Activated CD4-positive, alpha-beta memory T cell treated with anti-CD3 and anti-CD28 coated beads, Interleukin-2, amount 10 ng/mL, durations not matched to agents 7 days and 5 days (primary cell): ENCODE measurements around the gene RGP1. TPM values are rescaled to one million over a fixed set of nuclear protein-coding genes. Genes with fewer than 3 reads are reported as not detected.

Experiments used
- CTCF ChIA-PET: fragments of 350-600 bp; sonication (Branson Sonifier 250); formaldehyde crosslinking; loops from one replicate; lab custom pipeline; 2021; ENCODE audit warnings: antibody characterized with exemption, inconsistent platforms; lab: Charles Lee
- POLR2A ChIA-PET: fragments of 350-600 bp; sonication (Branson Sonifier 250); formaldehyde crosslinking; loops from one replicate; lab custom pipeline; 2021; ENCODE audit warnings: antibody characterized with exemption; lab: Charles Lee
- DNase-seq: peaks from one replicate; pipeline ENCODE4 v3.0.0-alpha.2; 2020
- H3K27ac Mint-ChIP-seq: one replicate; pipeline ENCODE4 v1.8.0; 2021; ENCODE audit warnings: mild to moderate bottlenecking, mixed read lengths
- H3K27me3 Mint-ChIP-seq: one replicate; pipeline ENCODE4 v1.8.0; 2021; ENCODE audit warnings: mixed read lengths
- H3K36me3 Mint-ChIP-seq: one replicate; pipeline ENCODE4 v1.8.0; 2021; ENCODE audit warnings: low read depth, mixed read lengths
- H3K4me1 Mint-ChIP-seq: one replicate; pipeline ENCODE4 v1.8.0; 2021; ENCODE audit warnings: mixed read lengths
- H3K4me3 Mint-ChIP-seq: one replicate; pipeline ENCODE4 v1.8.0; 2021; ENCODE audit warnings: mild to moderate bottlenecking, mixed read lengths
- H3K9me3 Mint-ChIP-seq: one replicate; pipeline ENCODE4 v1.8.0; 2021; ENCODE audit warnings: mixed read lengths
- total RNA-seq, 2 experiments: library from RNA; stranded (reverse); gene quantifications; one replicate each; pipeline ENCODE4 v1.2.3, GENCODE V29; 2021

The RGP1 gene
- total RNA-seq, 2 experiments from 2014 or later: 29.1 to 29.5 TPM

GRCh38 chr9:35797311-35798109 lies 48.4 kb downstream of the RGP1 start:
- Mint-ChIP-seq H3K4me1 (peaks cover 34% of the 10 kb centered on the region), H3K9me3 (no peaks in the 10 kb centered on the region), H3K36me3 (peaks cover 10% of the 10 kb centered on the region), H3K27me3 (no peaks in the 10 kb centered on the region), H3K27ac (no peak overlapping the region), H3K4me3 (no peak overlapping the region)
- ChIA-PET POLR2A (no interaction called here), CTCF (interaction anchor here (1.2 to 1.4 kb wide), 4 partner anchors 17 to 41 kb away, joined by 4 to 5 read pairs (median 4); partner anchors contain the start of gene HINT2)
- no peak for DNase-seq

- Mint-ChIP-seq H3K9me3 (no peaks in the 10 kb centered on the region), H3K4me1 (peaks cover 32% of the 10 kb centered on the region), H3K27me3 (no peaks in the 10 kb centered on the region), H3K4me3 (no peak overlapping the region), H3K36me3 (peaks cover 15% of the 10 kb centered on the region), H3K27ac (peak overlapping the region; percentile 14)
- POLR2A ChIA-PET: interaction anchor here (1.0 to 1.2 kb wide), 2 partner anchors 13 to 16 kb away, joined by 4 read pairs; partner anchors contain the start of genes HINT2 and SPAG8
- peak; percentile 36 for DNase-seq
- CTCF ChIA-PET: interaction anchor here (1.3 to 1.4 kb wide), 2 partner anchors 13 to 27 kb away, joined by 4 to 5 read pairs; partner anchors contain the start of gene SPAG8
Observed at GRCh38 chr9:35798658-35799374, 49.7 kb downstream of the RGP1 start.

- no peak for DNase-seq
- Mint-ChIP-seq H3K4me1 (peaks cover 21% of the 10 kb centered on the region), H3K36me3 (peaks cover 15% of the 10 kb centered on the region), H3K4me3 (no peak overlapping the region), H3K27me3 (no peaks in the 10 kb centered on the region), H3K9me3 (no peaks in the 10 kb centered on the region), H3K27ac (no peak overlapping the region)
- ChIA-PET POLR2A (interaction anchor here (1.3 kb wide), 1 partner anchor 14 kb away, joined by 4 read pairs; the partner anchor contains the start of gene HINT2), CTCF (no interaction called here)
Observed at GRCh38 chr9:35800530-35800929, 51.4 kb downstream of the RGP1 start.

GRCh38 chr9:35801328-35802128 lies 52.4 kb downstream of the RGP1 start:
- POLR2A ChIA-PET: interaction anchor here (1.1 to 1.3 kb wide), 2 partner anchors 10 to 13 kb away, joined by 4 read pairs; partner anchors contain the start of genes HINT2 and SPAG8
- H3K27ac Mint-ChIP-seq: no peak overlapping the region
- peaks cover 18% of the 10 kb centered on the region for H3K4me1 Mint-ChIP-seq
- CTCF ChIA-PET: no interaction called here
- no peak overlapping the region for H3K4me3 Mint-ChIP-seq
- no peaks in the 10 kb centered on the region for H3K27me3 Mint-ChIP-seq
- DNase-seq: no peak
- no peaks in the 10 kb centered on the region for H3K9me3 Mint-ChIP-seq
- H3K36me3 Mint-ChIP-seq: peaks cover 22% of the 10 kb centered on the region

- Mint-ChIP-seq H3K27me3 (no peaks in the 10 kb centered on the region), H3K36me3 (peaks cover 22% of the 10 kb centered on the region)
- CTCF ChIA-PET: no interaction called here
Observed at GRCh38 chr9:35806101-35806500, 57.0 kb downstream of the RGP1 start.

More at GRCh38 chr9:35806101-35806500, 57.0 kb downstream of the RGP1 start:
- H3K27ac Mint-ChIP-seq: no peak overlapping the region
- POLR2A ChIA-PET: interaction anchor here (1.2 to 1.6 kb wide), 2 partner anchors 10 to 16 kb away, joined by 3 read pairs; no protein-coding TSS in a partner anchor
- H3K4me3 Mint-ChIP-seq: no peak overlapping the region
- H3K9me3 Mint-ChIP-seq: no peaks in the 10 kb centered on the region
- peaks cover 7% of the 10 kb centered on the region for H3K4me1 Mint-ChIP-seq
- no peak for DNase-seq

Other genes with a start within 250 kb of the RGP1 start
- 10 to 100 TPM; 31.7 to 32.3 TPM for gene TESK1, start 144.0 kb upstream of the RGP1 start, total RNA-seq
- gene CD72, start 130.9 kb upstream of the RGP1 start, total RNA-seq: 10 to 100 TPM; 11.8 to 11.9 TPM
- 100 to 1,000 TPM; 210 to 214 TPM for gene SIT1, start 98.4 kb upstream of the RGP1 start, total RNA-seq
- over 10,000 TPM in 1 of 2 experiments, 1,000 to 10,000 TPM in 1; 9,885 to 10,678 TPM for gene RMRP, start 91.3 kb upstream of the RGP1 start, total RNA-seq
- gene CCDC107, start 91.0 kb upstream of the RGP1 start, total RNA-seq: 10 to 100 TPM; 36.6 to 37.7 TPM
- gene ARHGEF39, start 84.1 kb upstream of the RGP1 start, total RNA-seq: 10 to 100 TPM; 19.1 to 19.9 TPM
- gene CA9, start 75.4 kb upstream of the RGP1 start, total RNA-seq: 1 to 10 TPM; 1.1 to 1.2 TPM
- 1 to 10 TPM; 8.9 to 9.2 TPM for gene TPM2, start 59.4 kb upstream of the RGP1 start, total RNA-seq
- 100 to 1,000 TPM; 341 to 354 TPM for gene TLN1, start 17.1 kb upstream of the RGP1 start, total RNA-seq
- gene CREB3, start 16.6 kb upstream of the RGP1 start, total RNA-seq: 10 to 100 TPM; 23.2 to 24.1 TPM
- gene GBA2, start 59 bp upstream of the RGP1 start, total RNA-seq: 10 to 100 TPM; 45.8 to 49.1 TPM
- under 1 TPM in 1 of 2 experiments, not detected in 1; 0.48 TPM for gene MSMP, start 5.0 kb downstream of the RGP1 start, total RNA-seq
- 1 to 10 TPM; 7.7 to 8.5 TPM for gene NPR2, start 42.3 kb downstream of the RGP1 start, total RNA-seq
- gene SPAG8, start 63.0 kb downstream of the RGP1 start, total RNA-seq: 1 to 10 TPM; 2.0 to 2.2 TPM
- gene HINT2, start 65.8 kb downstream of the RGP1 start, total RNA-seq: 10 to 100 TPM; 77.8 to 79.2 TPM
- gene FAM221B, start 79.4 kb downstream of the RGP1 start, total RNA-seq: not detected
- 1 to 10 TPM; 3.1 to 3.2 TPM for gene TMEM8B, start 79.9 kb downstream of the RGP1 start, total RNA-seq
- not detected for gene OR13J1, start 121.1 kb downstream of the RGP1 start, total RNA-seq
- not detected for gene HRCT1, start 156.9 kb downstream of the RGP1 start, total RNA-seq
- gene SPAAR, start 160.2 kb downstream of the RGP1 start, total RNA-seq: not detected
- not detected for gene OR2S2, start 208.9 kb downstream of the RGP1 start, total RNA-seq